Stimulated activated CD8-positive, alpha-beta memory T cell treated with anti-CD3 and anti-CD28 coated beads, Interleukin-2, amount 100 ng/mL, for 1 hour (primary cell): ENCODE data around the gene FSTL5.

ENCODE experiments used
- DNase-seq, 2 donors: peaks; one replicate each; pipeline ENCODE4 v3.0.0-alpha.2; 2020; ENCODE audit warnings: low read depth in 2 of 2

Gene FSTL5

GRCh38 chr4:161704653-161705052 lies 459.1 kb downstream of the FSTL5 start:
- DNase-seq: no peak

- no peak for DNase-seq
Observed at GRCh38 chr4:161704040-161704439, 459.8 kb downstream of the FSTL5 start.

- no peak for DNase-seq
Observed at GRCh38 chr4:161702287-161702686, 461.5 kb downstream of the FSTL5 start.

GRCh38 chr4:161696944-161697343 lies 466.9 kb downstream of the FSTL5 start:
- DNase-seq: no peak

- no peak for DNase-seq
Observed at GRCh38 chr4:161680146-161680545, 483.7 kb downstream of the FSTL5 start.

GRCh38 chr4:161664740-161665139 lies 499.1 kb downstream of the FSTL5 start:
- no peak for DNase-seq

GRCh38 chr4:161663844-161664243 lies 500.0 kb downstream of the FSTL5 start:
- no peak for DNase-seq

GRCh38 chr4:161658676-161659075 lies 505.1 kb downstream of the FSTL5 start:
- no peak for DNase-seq

- DNase-seq: no peak
Observed at GRCh38 chr4:161657616-161658015, 506.2 kb downstream of the FSTL5 start.

GRCh38 chr4:161656594-161656993 lies 507.2 kb downstream of the FSTL5 start:
- no peak for DNase-seq

- DNase-seq: no peak
Observed at GRCh38 chr4:161655148-161655547, 508.7 kb downstream of the FSTL5 start.

GRCh38 chr4:161653697-161654096 lies 510.1 kb downstream of the FSTL5 start:
- no peak for DNase-seq

- no peak for DNase-seq
Observed at GRCh38 chr4:161651586-161651985, 512.2 kb downstream of the FSTL5 start.

GRCh38 chr4:161650812-161651211 lies 513.0 kb downstream of the FSTL5 start:
- DNase-seq: no peak

GRCh38 chr4:161647757-161648156 lies 516.0 kb downstream of the FSTL5 start:
- DNase-seq: no peak

GRCh38 chr4:161642708-161643107 lies 521.1 kb downstream of the FSTL5 start:
- no peak for DNase-seq

- DNase-seq: no peak
Observed at GRCh38 chr4:161629694-161630441, 533.9 kb downstream of the FSTL5 start.

- DNase-seq: no peak
Observed at GRCh38 chr4:161604516-161605300, 559.1 kb downstream of the FSTL5 start.

GRCh38 chr4:161601011-161601410 lies 562.8 kb downstream of the FSTL5 start:
- DNase-seq: no peak

GRCh38 chr4:161595230-161595771 lies 568.5 kb downstream of the FSTL5 start:
- no peak for DNase-seq

GRCh38 chr4:161585011-161585410 lies 578.8 kb downstream of the FSTL5 start:
- DNase-seq: no peak

- DNase-seq: no peak
Observed at GRCh38 chr4:161583549-161583948, 580.3 kb downstream of the FSTL5 start.
